CD4-positive, alpha-beta T cell treated with Interleukin-6 at 100 ng/mL for 8 hours (primary cell): ENCODE results near the gene ALDH3A1.

Experiments used
- DNase-seq: peaks from one replicate; pipeline ENCODE4 v3.0.0-alpha.2; 2020; ENCODE audit warnings: mixed read lengths, low spot score

Gene ALDH3A1

GRCh38 chr17:19703828-19704613, 44.1 kb downstream of the ALDH3A1 start:
- DNase-seq, result no peak

GRCh38 chr17:19703106-19703827, 44.8 kb downstream of the ALDH3A1 start:
- no peak for DNase-seq

DNA sequence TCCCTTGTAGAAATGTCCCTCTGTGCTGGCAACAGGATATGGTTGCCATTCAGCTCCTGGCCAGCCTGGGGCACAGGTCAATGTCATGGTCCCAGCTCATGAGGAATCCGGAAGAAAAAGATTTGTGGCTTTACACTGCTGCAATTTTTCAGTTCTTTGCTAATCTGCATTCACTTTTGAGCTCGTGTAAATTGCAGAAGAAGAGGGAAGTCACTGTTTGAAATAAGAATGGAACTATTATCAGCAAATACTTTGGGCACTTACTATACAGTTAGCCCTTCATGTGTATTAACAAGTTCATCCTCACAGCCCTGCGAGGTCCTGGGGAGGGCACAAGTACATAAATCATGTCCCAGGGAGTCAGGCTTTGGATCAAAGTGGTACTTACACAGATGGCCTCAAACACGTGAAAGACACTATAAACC, 45.9 kb downstream of the ALDH3A1 start:
- DNase-seq, result no peak
